Panc1 (cell line): ENCODE measurements around the gene PKM. TPM values are rescaled to one million over a fixed set of nuclear protein-coding genes. Genes with fewer than 3 reads are reported as not detected.

Source experiments
- ATAC-seq: fragments of 200-7000 bp; cut with Tn5 transposase; 2 replicates; pipeline ENCODE4 v1.9.1; 2020; ENCODE audit warnings: mild to moderate bottlenecking, moderate library complexity
- BruUV-seq: library from RNA; stranded (reverse); fragments of 400-500 nt; replicated peaks from 2 replicates; lab custom pipeline; 2021; lab: Mats Ljungman, UMichigan
- CTCF ChIA-PET: fragments of 300-600 bp; sonication (Branson Sonifier 250); formaldehyde crosslinking; loops from one replicate; lab custom pipeline; 2022; ENCODE audit warnings: antibody characterized with exemption; lab: Charles Lee
- POLR2A ChIA-PET: fragments of 300-600 bp; sonication (Branson Sonifier 250); formaldehyde crosslinking; loops from one replicate; lab custom pipeline; 2022; ENCODE audit warnings: antibody characterized with exemption; lab: Charles Lee
- DNase-seq: peaks from one replicate; pipeline ENCODE4 v3.0.0-alpha.2; 2010; ENCODE audit warnings: low read depth, low spot score
- H3K27ac ChIP-seq: 2 replicates; pipeline ENCODE4 v1.5.1; 2011; ENCODE audit warnings: mild to moderate bottlenecking, low read length, inconsistent platforms
- H3K27me3 ChIP-seq: fragments of 200-500 bp; sonication (Bioruptor generic); 2 replicates; pipeline ENCODE4 v1.6.0; 2014; ENCODE audit warnings: low read length, inconsistent platforms; ENCODE audit not compliant: control insufficient read depth, insufficient read depth
- H3K36me3 ChIP-seq: fragments of 200-500 bp; sonication (Bioruptor generic); 2 replicates; pipeline ENCODE4 v1.5.1; 2014; ENCODE audit warnings: inconsistent platforms, mild to moderate bottlenecking, low read length, moderate library complexity; ENCODE audit not compliant: control insufficient read depth, insufficient read depth
- H3K4me1 ChIP-seq: 2 replicates; pipeline ENCODE4 v1.5.1; 2011; ENCODE audit warnings: inconsistent platforms, mild to moderate bottlenecking, low read length, moderate library complexity; ENCODE audit not compliant: control insufficient read depth, insufficient read depth
- H3K4me3 ChIP-seq, 2 experiments: 2 replicates each; pipeline ENCODE4 v1.5.1; 2011 to 2012; ENCODE audit warnings: low read depth in 2 of 2, low read length in 2 of 2, mild to moderate bottlenecking in 2 of 2, inconsistent platforms in 1 of 2, moderate library complexity in 1 of 2
- H3K9me3 ChIP-seq: fragments of 200-500 bp; sonication (Bioruptor generic); 2 replicates; pipeline ENCODE4 v1.5.1; 2014; ENCODE audit warnings: low read depth, mild to moderate bottlenecking, inconsistent platforms, low read length, moderate library complexity; ENCODE audit not compliant: control insufficient read depth, insufficient read depth
- POLR2AphosphoS5 ChIP-seq: IDR thresholded peaks from 2 replicates; pipeline ENCODE4 v1.6.1; 2012; ENCODE audit warnings: mild to moderate bottlenecking, low read depth, low read length, moderate library complexity
- REST ChIP-seq, 2 experiments: IDR thresholded peaks; 2 replicates each; pipeline ENCODE4 v1.6.1; 2011 to 2012; ENCODE audit warnings: low read depth in 2 of 2, control low read depth in 1 of 2, low read length in 1 of 2, mild to moderate bottlenecking in 1 of 2, moderate library complexity in 1 of 2; ENCODE audit not compliant: insufficient read depth in 1 of 2
- SIN3A ChIP-seq: IDR thresholded peaks from 2 replicates; pipeline ENCODE4 v1.6.1; 2012; ENCODE audit warnings: low read depth, mild to moderate bottlenecking, low read length, moderate library complexity, borderline replicate concordance; ENCODE audit not compliant: insufficient read depth
- TCF7L2 ChIP-seq: IDR thresholded peaks from 2 replicates; pipeline ENCODE4 v1.6.1; 2011; ENCODE audit warnings: mild to moderate bottlenecking, low read depth, low read length, inconsistent platforms
- in situ Hi-C: cut with HindIII; loops from 2 replicates; pipeline ENCODE4 v1.10.0; 2016; ENCODE audit warnings: low sequenced_read_pairs, low pct_unique_long_range_greater_than_20kb
- intact Hi-C: fragments of 100-400 bp; cut with micrococcal nuclease; formaldehyde crosslinking; loops from one replicate; pipeline ENCODE4 v1.10.0; 2022; ENCODE audit not compliant: unreplicated experiment
- total RNA-seq: library from RNA; stranded (reverse); gene quantifications from one replicate; pipeline ENCODE4 v1.2.1, GENCODE V29; 2021; ENCODE audit not compliant: unreplicated experiment
- TF ChIP-seq, protein P1 (sequence below): fragments of 450-650 bp; IDR thresholded peaks from 2 replicates; pipeline ENCODE4 v1.5.1; 2017; ENCODE audit warnings: mild to moderate bottlenecking

The PKM gene
- total RNA-seq, 1 experiment from 2014 or later, result 1,590 TPM

GRCh38 chr15:72174551-72175165 is 56.3 kb downstream of the PKM start:
- DNase-seq (no peak), ATAC-seq (no peak)
- intact Hi-C loops, result no loop called here
- H3K27me3 ChIP-seq, result no peaks in the 10 kb centered on the region
- no TSS peak for BruUV-seq
- ChIA-PET POLR2A (no interaction called here), CTCF (no interaction called here)
- no peak overlapping the region for H3K27ac ChIP-seq
- no peaks in the 10 kb centered on the region for H3K4me1 ChIP-seq
- in situ Hi-C loops, result no loop called here
- no peak overlapping the region for H3K4me3 ChIP-seq
- no peaks in the 10 kb centered on the region for H3K36me3 ChIP-seq
- TF ChIP-seq, protein P1, sequence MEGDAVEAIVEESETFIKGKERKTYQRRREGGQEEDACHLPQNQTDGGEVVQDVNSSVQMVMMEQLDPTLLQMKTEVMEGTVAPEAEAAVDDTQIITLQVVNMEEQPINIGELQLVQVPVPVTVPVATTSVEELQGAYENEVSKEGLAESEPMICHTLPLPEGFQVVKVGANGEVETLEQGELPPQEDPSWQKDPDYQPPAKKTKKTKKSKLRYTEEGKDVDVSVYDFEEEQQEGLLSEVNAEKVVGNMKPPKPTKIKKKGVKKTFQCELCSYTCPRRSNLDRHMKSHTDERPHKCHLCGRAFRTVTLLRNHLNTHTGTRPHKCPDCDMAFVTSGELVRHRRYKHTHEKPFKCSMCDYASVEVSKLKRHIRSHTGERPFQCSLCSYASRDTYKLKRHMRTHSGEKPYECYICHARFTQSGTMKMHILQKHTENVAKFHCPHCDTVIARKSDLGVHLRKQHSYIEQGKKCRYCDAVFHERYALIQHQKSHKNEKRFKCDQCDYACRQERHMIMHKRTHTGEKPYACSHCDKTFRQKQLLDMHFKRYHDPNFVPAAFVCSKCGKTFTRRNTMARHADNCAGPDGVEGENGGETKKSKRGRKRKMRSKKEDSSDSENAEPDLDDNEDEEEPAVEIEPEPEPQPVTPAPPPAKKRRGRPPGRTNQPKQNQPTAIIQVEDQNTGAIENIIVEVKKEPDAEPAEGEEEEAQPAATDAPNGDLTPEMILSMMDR, result no peak
- no peak for TF ChIP-seq SIN3A
- TF ChIP-seq POLR2AphosphoS5, result no peak
- TF ChIP-seq REST (IDR thresholded peaks at IDR 0.05; ENCODE audit: insufficient read depth in 1 of 2, low read depth in 2 of 2, low read length in 1 of 2), result no peak
- TF ChIP-seq TCF7L2, result no peak
- H3K9me3 ChIP-seq, result no peaks in the 10 kb centered on the region

GRCh38 chr15:72173864-72174550 is 57.0 kb downstream of the PKM start:
- ATAC-seq (no peak), DNase-seq (no peak)
- no peak for TF ChIP-seq SIN3A
- TF ChIP-seq POLR2AphosphoS5, result no peak
- TF ChIP-seq REST (IDR thresholded peaks at IDR 0.05; ENCODE audit: insufficient read depth in 1 of 2, low read depth in 2 of 2, low read length in 1 of 2), result no peak
- no peak for TF ChIP-seq TCF7L2
- TF ChIP-seq, protein P1, result no peak
- H3K4me3 ChIP-seq, result no peak overlapping the region
- in situ Hi-C loops (no loop called here), intact Hi-C loops (no loop called here)
- ChIA-PET POLR2A (no interaction called here), CTCF (no interaction called here)
- H3K9me3 ChIP-seq, result no peaks in the 10 kb centered on the region
- BruUV-seq, result no TSS peak
- H3K36me3 ChIP-seq, result no peaks in the 10 kb centered on the region
- no peaks in the 10 kb centered on the region for H3K4me1 ChIP-seq
- H3K27ac ChIP-seq, result no peak overlapping the region
- no peaks in the 10 kb centered on the region for H3K27me3 ChIP-seq
